Prostate gland (tissue), 2 donors: ENCODE measurements around the gene SH3TC1.

Experiments used
- POLR2A ChIP-seq: fragments of 450-650 bp; IDR thresholded peaks from one replicate; pipeline ENCODE4 v1.6.1; 2016; ENCODE audit warnings: antibody characterized with exemption, mild to moderate bottlenecking
- POLR2AphosphoS5 ChIP-seq: sonication (generic); formaldehyde crosslinking; IDR thresholded peaks from one replicate; pipeline ENCODE4 v1.6.1; 2017; ENCODE audit warnings: antibody characterized with exemption
- TF ChIP-seq, protein P1 (sequence below), 4 experiments: fragments of 200-600 bp in 2 of 4; fragments of 450-650 bp in 2 of 4; sonication (generic) in 2 of 4; IDR thresholded peaks; 1 replicate in 3 of 4; 2 replicates in 1 of 4; pipeline ENCODE4 v1.5.1; 2016 to 2019; ENCODE audit warnings: antibody characterized with exemption in 4 of 4, mild to moderate bottlenecking in 2 of 4, moderate library complexity in 2 of 4

DNA sequence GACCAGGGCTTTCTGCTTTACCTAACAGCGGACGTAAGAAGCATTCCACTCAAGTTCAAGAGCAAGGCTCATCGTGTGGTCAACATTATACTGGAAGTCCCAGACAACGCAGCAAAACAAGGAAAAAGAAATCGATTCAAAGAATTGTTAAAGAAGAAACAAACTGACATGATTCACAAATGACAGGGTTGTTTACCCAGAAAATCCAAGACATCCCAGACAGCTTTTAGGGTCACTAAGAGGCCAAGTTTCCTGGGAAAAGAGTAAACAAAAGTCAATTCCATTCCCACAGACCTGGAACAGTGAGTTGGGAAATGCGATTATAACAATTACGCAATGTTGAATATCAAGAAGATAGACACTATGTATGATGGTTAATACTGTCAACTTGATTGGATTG lies 49.0 kb downstream of the SH3TC1 start:
- TF ChIP-seq, protein P1, sequence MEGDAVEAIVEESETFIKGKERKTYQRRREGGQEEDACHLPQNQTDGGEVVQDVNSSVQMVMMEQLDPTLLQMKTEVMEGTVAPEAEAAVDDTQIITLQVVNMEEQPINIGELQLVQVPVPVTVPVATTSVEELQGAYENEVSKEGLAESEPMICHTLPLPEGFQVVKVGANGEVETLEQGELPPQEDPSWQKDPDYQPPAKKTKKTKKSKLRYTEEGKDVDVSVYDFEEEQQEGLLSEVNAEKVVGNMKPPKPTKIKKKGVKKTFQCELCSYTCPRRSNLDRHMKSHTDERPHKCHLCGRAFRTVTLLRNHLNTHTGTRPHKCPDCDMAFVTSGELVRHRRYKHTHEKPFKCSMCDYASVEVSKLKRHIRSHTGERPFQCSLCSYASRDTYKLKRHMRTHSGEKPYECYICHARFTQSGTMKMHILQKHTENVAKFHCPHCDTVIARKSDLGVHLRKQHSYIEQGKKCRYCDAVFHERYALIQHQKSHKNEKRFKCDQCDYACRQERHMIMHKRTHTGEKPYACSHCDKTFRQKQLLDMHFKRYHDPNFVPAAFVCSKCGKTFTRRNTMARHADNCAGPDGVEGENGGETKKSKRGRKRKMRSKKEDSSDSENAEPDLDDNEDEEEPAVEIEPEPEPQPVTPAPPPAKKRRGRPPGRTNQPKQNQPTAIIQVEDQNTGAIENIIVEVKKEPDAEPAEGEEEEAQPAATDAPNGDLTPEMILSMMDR (IDR thresholded peaks at IDR 0.05) = no peak
- TF ChIP-seq POLR2A = no peak
- no peak for TF ChIP-seq POLR2AphosphoS5
